CD4-positive, alpha-beta memory T cell (primary cell): ENCODE data around the gene SLC5A10. TPM values are rescaled to one million over a fixed set of nuclear protein-coding genes. Genes with fewer than 3 reads are reported as not detected.
A peak's percentile ranks its signal among the peaks of the same experiment; 100 is the strongest.

Experiments
- CTCF ChIA-PET: fragments of 350-600 bp; sonication (Branson Sonifier 250); formaldehyde crosslinking; loops from one replicate; lab custom pipeline; 2021; ENCODE audit warnings: inconsistent platforms; ENCODE audit not compliant: partially characterized antibody; lab: Charles Lee
- POLR2A ChIA-PET: fragments of 350-600 bp; sonication (Branson Sonifier 250); formaldehyde crosslinking; loops from one replicate; lab custom pipeline; 2021; ENCODE audit not compliant: partially characterized antibody; lab: Charles Lee
- DNase-seq, 5 donors: peaks; one replicate each; pipeline versions ENCODE4 v3.0.0 to v3.0.0-alpha.2; 2020 to 2022; ENCODE audit warnings: mixed read lengths in 1 of 5
- H3K27ac ChIP-seq: one replicate; pipeline ENCODE4 v1.7.0; 2013; ENCODE audit warnings: low read depth, low read length
- H3K27me3 ChIP-seq: 2 replicates; pipeline ENCODE4 v1.7.0; 2013; ENCODE audit warnings: mild to moderate bottlenecking, low read length, moderate library complexity; ENCODE audit not compliant: insufficient read depth
- H3K36me3 ChIP-seq: 2 replicates; pipeline ENCODE4 v1.7.0; 2013; ENCODE audit warnings: mild to moderate bottlenecking, low read length, moderate library complexity; ENCODE audit not compliant: insufficient read depth
- H3K4me1 ChIP-seq: 2 replicates; pipeline ENCODE4 v1.7.0; 2013; ENCODE audit warnings: mild to moderate bottlenecking, low read length, moderate library complexity; ENCODE audit not compliant: insufficient read depth
- H3K4me3 ChIP-seq, 2 donors: one replicate each; pipeline ENCODE4 v1.7.0; 2013; ENCODE audit warnings: low read length in 2 of 2, mild to moderate bottlenecking in 1 of 2
- H3K9me3 ChIP-seq, 2 donors: one replicate each; pipeline ENCODE4 v1.7.0; 2013; ENCODE audit warnings: low read length in 2 of 2, control low read depth in 1 of 2; ENCODE audit not compliant: control insufficient read depth in 1 of 2
- H3K27ac Mint-ChIP-seq, 7 donors: one replicate each; pipeline ENCODE4 v1.8.0; 2020 to 2021; ENCODE audit warnings: mixed read lengths in 7 of 7, mild to moderate bottlenecking in 6 of 7, inconsistent platforms in 3 of 7, moderate library complexity in 3 of 7
- H3K27me3 Mint-ChIP-seq, 2 donors: one replicate each; pipeline ENCODE4 v1.8.0; 2020 to 2021; ENCODE audit warnings: mixed read lengths in 2 of 2
- H3K36me3 Mint-ChIP-seq, 2 donors: one replicate each; pipeline ENCODE4 v1.8.0; 2020 to 2021; ENCODE audit warnings: mixed read lengths in 2 of 2, inconsistent platforms in 1 of 2, mild to moderate bottlenecking in 1 of 2
- H3K4me1 Mint-ChIP-seq, 4 donors: one replicate each; pipeline ENCODE4 v1.8.0; 2020 to 2021; ENCODE audit warnings: mixed read lengths in 4 of 4, mild to moderate bottlenecking in 1 of 4
- H3K4me3 Mint-ChIP-seq, 8 donors: one replicate each; pipeline ENCODE4 v1.8.0; 2020 to 2021; ENCODE audit warnings: mixed read lengths in 8 of 8, mild to moderate bottlenecking in 7 of 8, moderate library complexity in 6 of 8, inconsistent platforms in 3 of 8
- H3K9me3 Mint-ChIP-seq, 8 donors: one replicate each; pipeline ENCODE4 v1.8.0; 2020 to 2021; ENCODE audit warnings: mixed read lengths in 8 of 8, mild to moderate bottlenecking in 5 of 8, inconsistent platforms in 3 of 8, moderate library complexity in 1 of 8
- intact Hi-C: fragments of 100-400 bp; cut with micrococcal nuclease; formaldehyde crosslinking; loops from one replicate; pipeline ENCODE4 v1.15.1; 2023
- polyA plus RNA-seq, 2 donors: library from polyadenylated mRNA; unstranded; fragments of 300-500 nt; fragmentation: Illumina TruSeq; gene quantifications; one replicate each; pipeline ENCODE4 v1.2.3, GENCODE V29; 2021
- total RNA-seq, 2 experiments: library from RNA; stranded (reverse); gene quantifications; one replicate each; pipeline ENCODE4 v1.2.3, GENCODE V29; 2021

Gene SLC5A10
- total and polyA plus RNA-seq, 4 experiments from 2014 or later = 0.10 to 0.11 TPM; not detected in 2

GRCh38 chr17:18981642-18982424, 29.9 kb downstream of the SLC5A10 start:
- Histone ChIP-seq H3K27me3 (no peaks in the 10 kb centered on the region), H3K36me3 (peaks cover 4% of the 10 kb centered on the region), H3K4me1 (no peaks in the 10 kb centered on the region), H3K4me3 (no peak overlapping the region), H3K27ac (no peak overlapping the region), H3K9me3 (no peaks in the 10 kb centered on the region)
- Mint-ChIP-seq H3K27ac (no peak overlapping the region), H3K27me3 (no peaks in the 10 kb centered on the region), H3K4me3 (no peak overlapping the region), H3K9me3 (no peaks in the 10 kb centered on the region), H3K4me1 (peaks cover 0 to under 1% (median 0%) of the 10 kb centered on the region in 4 donors), H3K36me3 (peaks cover 5 to 29% of the 10 kb centered on the region in 2 donors)
- DNase-seq = peak in 1 of 5 donors; percentile 2
- POLR2A ChIA-PET = interaction anchor here (0.5 to 1.1 kb wide), 2 partner anchors 21 to 741 kb away, joined by 3 read pairs; no protein-coding TSS in a partner anchor
- intact Hi-C loops = no loop called here
- CTCF ChIA-PET = interaction anchor here (1.0 kb wide), 2 partner anchors 21 kb away, joined by 3 to 4 read pairs; no protein-coding TSS in a partner anchor

- Histone ChIP-seq H3K36me3 (no peaks in the 10 kb centered on the region), H3K4me3 (no peak overlapping the region), H3K4me1 (no peaks in the 10 kb centered on the region), H3K9me3 (no peaks in the 10 kb centered on the region), H3K27me3 (no peaks in the 10 kb centered on the region), H3K27ac (no peak overlapping the region)
- ChIA-PET CTCF (no interaction called here), POLR2A (no interaction called here)
- Mint-ChIP-seq H3K9me3 (no peaks in the 10 kb centered on the region), H3K4me3 (no peak overlapping the region), H3K27ac (peak overlapping the region in 1 of 7 donors; percentile 53), H3K4me1 (peaks cover 0 to 11% (median 2%) of the 10 kb centered on the region in 4 donors), H3K36me3 (peaks cover 8 to 23% of the 10 kb centered on the region in 2 donors), H3K27me3 (no peaks in the 10 kb centered on the region)
- intact Hi-C loops = no loop called here
- DNase-seq = no peak
Measured at GRCh38 chr17:18984273-18985114, 32.5 kb downstream of the SLC5A10 start.

- Mint-ChIP-seq H3K4me3 (no peak overlapping the region), H3K36me3 (peaks cover 8 to 17% of the 10 kb centered on the region in 2 donors), H3K4me1 (peaks cover 0 to 16% (median 2%) of the 10 kb centered on the region in 4 donors), H3K27ac (no peak overlapping the region), H3K27me3 (no peaks in the 10 kb centered on the region), H3K9me3 (no peaks in the 10 kb centered on the region)
- intact Hi-C loops = no loop called here
- ChIA-PET CTCF (no interaction called here), POLR2A (interaction anchor here (0.7 to 1.1 kb wide), 2 partner anchors 15 to 18 kb away, joined by 3 read pairs; no protein-coding TSS in a partner anchor)
- Histone ChIP-seq H3K36me3 (no peaks in the 10 kb centered on the region), H3K9me3 (no peaks in the 10 kb centered on the region), H3K4me3 (no peak overlapping the region), H3K4me1 (no peaks in the 10 kb centered on the region), H3K27ac (no peak overlapping the region), H3K27me3 (no peaks in the 10 kb centered on the region)
- no peak for DNase-seq
Measured at GRCh38 chr17:18985475-18985874, 33.5 kb downstream of the SLC5A10 start.

- no peak for DNase-seq
- Mint-ChIP-seq H3K36me3 (peaks cover 8 to 14% of the 10 kb centered on the region in 2 donors), H3K27ac (no peak overlapping the region), H3K9me3 (no peaks in the 10 kb centered on the region), H3K4me3 (no peak overlapping the region), H3K27me3 (no peaks in the 10 kb centered on the region), H3K4me1 (peaks cover 0 to 16% (median 2%) of the 10 kb centered on the region in 4 donors)
- intact Hi-C loops = no loop called here
- Histone ChIP-seq H3K4me1 (no peaks in the 10 kb centered on the region), H3K9me3 (no peaks in the 10 kb centered on the region), H3K27me3 (no peaks in the 10 kb centered on the region), H3K27ac (no peak overlapping the region), H3K36me3 (no peaks in the 10 kb centered on the region), H3K4me3 (no peak overlapping the region)
- POLR2A ChIA-PET = no interaction called here
- CTCF ChIA-PET = no interaction called here
Measured at GRCh38 chr17:18986541-18987229, 34.7 kb downstream of the SLC5A10 start.

- no peak for DNase-seq
- H3K27ac Mint-ChIP-seq = peak overlapping the region in 1 of 7 donors; percentile 76
- H3K36me3 Mint-ChIP-seq = peaks cover 8 to 14% of the 10 kb centered on the region in 2 donors
- Histone ChIP-seq H3K27me3 (no peaks in the 10 kb centered on the region), H3K36me3 (no peaks in the 10 kb centered on the region), H3K4me3 (no peak overlapping the region), H3K9me3 (no peaks in the 10 kb centered on the region), H3K4me1 (peaks cover 1% of the 10 kb centered on the region), H3K27ac (no peak overlapping the region)
- CTCF ChIA-PET = no interaction called here
- H3K27me3 Mint-ChIP-seq = no peaks in the 10 kb centered on the region
- H3K9me3 Mint-ChIP-seq = no peaks in the 10 kb centered on the region
- no peak overlapping the region for H3K4me3 Mint-ChIP-seq
- peaks cover 1 to 19% (median 2%) of the 10 kb centered on the region in 4 donors for H3K4me1 Mint-ChIP-seq
- POLR2A ChIA-PET = no interaction called here
- intact Hi-C loops = no loop called here
Measured at GRCh38 chr17:18987230-18987610, 35.3 kb downstream of the SLC5A10 start.

GRCh38 chr17:18987862-18988545, 36.0 kb downstream of the SLC5A10 start:
- Mint-ChIP-seq H3K27me3 (no peaks in the 10 kb centered on the region), H3K4me1 (peaks cover 4 to 27% (median 9%) of the 10 kb centered on the region in 4 donors), H3K4me3 (no peak overlapping the region), H3K9me3 (no peaks in the 10 kb centered on the region), H3K36me3 (peaks cover 8 to 16% of the 10 kb centered on the region in 2 donors), H3K27ac (peak overlapping the region in 1 of 7 donors; percentile 56)
- no peak for DNase-seq
- ChIA-PET CTCF (interaction anchor here (0.7 kb wide), 1 partner anchor 27 kb away, joined by 5 read pairs; no protein-coding TSS in a partner anchor), POLR2A (no interaction called here)
- H3K4me1 ChIP-seq = peaks cover 9% of the 10 kb centered on the region
- no peaks in the 10 kb centered on the region for H3K27me3 ChIP-seq
- no peaks in the 10 kb centered on the region for H3K36me3 ChIP-seq
- H3K9me3 ChIP-seq = no peaks in the 10 kb centered on the region
- H3K27ac ChIP-seq = no peak overlapping the region
- no peak overlapping the region for H3K4me3 ChIP-seq
- intact Hi-C loops = no loop called here
